ENCODE measurements around the gene LHFPL2.
"Not testable (repeated sequence)": the region's sequence is repeated elsewhere in the genome, so short reads cannot be mapped to it uniquely, and the experiment has no call there.

LHFPL2 gene

GRCh38 chr5:78648359-78649210 lies at the start of gene LHFPL2:
Gene LHFPL2 (minus strand): TSS chr5:78648772. CDS start chr5:78510213, 138,559 bp downstream.
- no peak for DNase-seq (ENCODE audit: low spot score)

- no peak for DNase-seq (ENCODE audit: low spot score)
These were observed 48.1 kb upstream of the LHFPL2 start for GRCh38 chr5:78696637-78697036.

- DNase-seq (ENCODE audit: low spot score) = not testable (repeated sequence)
These were observed 47.5 kb upstream of the LHFPL2 start for GRCh38 chr5:78696052-78696451.

- DNase-seq (ENCODE audit: low spot score) = no peak
These were observed 44.8 kb upstream of the LHFPL2 start for GRCh38 chr5:78693339-78693738.

GRCh38 chr5:78691084-78691960 lies 42.8 kb upstream of the LHFPL2 start:
- no peak for DNase-seq (ENCODE audit: low spot score)

- no peak for DNase-seq (ENCODE audit: low spot score)
These were observed 41.8 kb upstream of the LHFPL2 start for GRCh38 chr5:78690253-78690972.

- no peak for DNase-seq (ENCODE audit: low spot score)
These were observed 41.1 kb upstream of the LHFPL2 start for GRCh38 chr5:78689540-78690252.

- DNase-seq (ENCODE audit: low spot score) = not testable (repeated sequence)
These were observed 38.9 kb upstream of the LHFPL2 start for GRCh38 chr5:78687514-78687913.

- DNase-seq (ENCODE audit: low spot score) = not testable (repeated sequence)
These were observed 35.3 kb upstream of the LHFPL2 start for GRCh38 chr5:78683905-78684304.

- DNase-seq (ENCODE audit: low spot score) = no peak
These were observed 31.3 kb upstream of the LHFPL2 start for GRCh38 chr5:78679905-78680304.

GRCh38 chr5:78677777-78678668 lies 29.5 kb upstream of the LHFPL2 start:
- no peak for DNase-seq (ENCODE audit: low spot score)

- no peak for DNase-seq (ENCODE audit: low spot score)
These were observed 27.6 kb upstream of the LHFPL2 start for GRCh38 chr5:78675956-78676730.

GRCh38 chr5:78673827-78674226 lies 25.3 kb upstream of the LHFPL2 start:
- DNase-seq (ENCODE audit: low spot score) = not testable (repeated sequence)

GRCh38 chr5:78672154-78672553 lies 23.6 kb upstream of the LHFPL2 start:
- no peak for DNase-seq (ENCODE audit: low spot score)

- DNase-seq (ENCODE audit: low spot score) = no peak
These were observed 23.0 kb upstream of the LHFPL2 start for GRCh38 chr5:78671609-78672008.

GRCh38 chr5:78670701-78671269 lies 22.2 kb upstream of the LHFPL2 start:
- no peak for DNase-seq (ENCODE audit: low spot score)

GRCh38 chr5:78669331-78669730 lies 20.8 kb upstream of the LHFPL2 start:
- no peak for DNase-seq (ENCODE audit: low spot score)

- DNase-seq (ENCODE audit: low spot score) = no peak
These were observed 19.0 kb upstream of the LHFPL2 start for GRCh38 chr5:78667461-78668103.

GRCh38 chr5:78666975-78667374 lies 18.4 kb upstream of the LHFPL2 start:
- DNase-seq (ENCODE audit: low spot score) = not testable (repeated sequence)

All from CD4-positive, alpha-beta T cell treated with Interleukin-2 at 100 ng/mL for 4 hours (primary cell).